Activated CD8-positive, alpha-beta memory T cell treated with anti-CD3 and anti-CD28 coated beads, Interleukin-2, amount 50 U/mL, for 1 hour (primary cell): Measurements from ENCODE around the gene UBE3A.

ENCODE experiments used
- DNase-seq: peaks from one replicate; pipeline ENCODE4 v3.0.0-alpha.2; 2020; ENCODE audit errors: extremely low read depth

The UBE3A gene

GRCh38 chr15:25331860-25332259, 107.0 kb downstream of the UBE3A start:
- no peak for DNase-seq

GRCh38 chr15:25331404-25331803, 107.4 kb downstream of the UBE3A start:
- no peak for DNase-seq

GRCh38 chr15:25329696-25330095, 109.1 kb downstream of the UBE3A start:
- no peak for DNase-seq

GRCh38 chr15:25327686-25328085, 111.1 kb downstream of the UBE3A start:
- DNase-seq = no peak

GRCh38 chr15:25325187-25325586, 113.6 kb downstream of the UBE3A start:
- no peak for DNase-seq

GRCh38 chr15:25323420-25323819, 115.4 kb downstream of the UBE3A start:
- no peak for DNase-seq

GRCh38 chr15:25287823-25288222, 151.0 kb downstream of the UBE3A start:
- no peak for DNase-seq
